GM04503 (cell line): ENCODE data around the gene MAP2K4.
"Not testable (repeated sequence)": the region's sequence is repeated elsewhere in the genome, so short reads cannot be mapped to it uniquely, and the experiment has no call there.

Experiments used
- DNase-seq: peaks from one replicate; pipeline ENCODE4 v3.0.0-alpha.2; 2012; ENCODE audit warnings: low read depth

Gene MAP2K4

DNA sequence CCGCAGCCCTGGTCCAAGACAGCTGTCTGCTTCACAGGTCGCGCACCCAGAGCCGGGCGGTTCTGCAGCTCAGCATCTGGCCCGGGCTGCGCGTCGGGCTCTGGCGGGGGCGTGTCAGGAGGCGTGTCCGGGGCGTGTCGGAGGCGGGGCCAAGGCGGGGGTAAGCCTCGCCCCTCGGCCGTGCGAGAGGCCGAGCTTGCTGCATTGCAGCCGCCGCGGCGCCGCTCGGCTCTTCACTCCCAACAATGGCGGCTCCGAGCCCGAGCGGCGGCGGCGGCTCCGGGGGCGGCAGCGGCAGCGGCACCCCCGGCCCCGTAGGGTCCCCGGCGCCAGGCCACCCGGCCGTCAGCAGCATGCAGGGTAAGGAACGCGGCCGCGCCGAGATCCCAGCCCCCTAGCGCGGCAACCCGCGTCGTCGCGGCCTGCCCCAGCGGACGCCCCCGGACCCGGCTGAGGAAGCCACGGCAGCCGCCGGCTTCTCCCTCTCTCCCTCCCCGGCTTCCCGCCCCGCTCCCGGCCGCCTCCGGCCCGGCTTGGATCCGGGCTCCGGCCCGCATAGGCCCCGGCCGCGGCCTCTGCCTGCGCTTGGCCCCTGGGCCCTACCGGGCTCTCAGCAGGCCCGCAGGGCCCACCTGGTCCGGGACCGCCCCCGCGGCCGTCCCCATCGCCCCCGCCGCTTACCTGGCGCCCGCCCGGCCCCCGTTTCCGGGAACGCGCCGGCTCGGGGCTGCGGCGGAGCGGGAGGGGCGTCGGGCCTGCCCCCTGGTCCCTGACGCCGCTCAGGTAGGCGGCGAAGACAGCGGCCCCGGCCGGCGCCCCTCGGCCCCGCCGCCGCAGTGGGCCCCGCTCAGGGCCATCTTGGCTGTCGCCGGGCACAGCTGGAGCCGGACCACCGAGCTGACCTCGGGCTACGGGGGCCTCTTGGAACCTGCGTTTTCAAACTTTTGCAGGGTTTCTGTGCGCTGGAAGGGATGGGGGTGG lies at the start of gene MAP2K4:
Gene MAP2K4 (plus strand): TSS at position 236 of the 981 bp plus-strand sequence. CDS start 10 bp downstream, at position 246.
- DNase-seq = peak; percentile 26

- DNase-seq = not testable (repeated sequence)
These were observed 47.9 kb upstream of the MAP2K4 start for GRCh38 chr17:11972741-11973140.

DNA sequence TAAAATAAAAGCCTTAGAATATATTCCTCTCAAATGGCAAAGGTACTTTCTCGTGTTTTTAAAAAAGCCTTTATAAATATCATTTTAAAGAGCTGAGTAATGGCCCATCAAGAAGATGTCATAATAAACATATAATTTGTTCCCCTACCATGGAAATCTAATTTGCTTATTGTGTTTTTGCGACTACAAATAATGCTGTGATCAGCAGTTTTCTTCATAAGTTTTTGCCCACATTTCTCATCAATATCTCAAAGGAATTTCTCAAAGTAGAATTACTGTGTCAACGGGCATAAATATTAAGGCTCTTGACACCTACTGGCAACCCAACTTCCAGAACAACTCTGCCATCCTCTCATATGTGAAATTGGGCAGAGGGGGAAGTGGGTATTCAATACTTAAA lies 40.9 kb upstream of the MAP2K4 start:
- DNase-seq = no peak

DNA sequence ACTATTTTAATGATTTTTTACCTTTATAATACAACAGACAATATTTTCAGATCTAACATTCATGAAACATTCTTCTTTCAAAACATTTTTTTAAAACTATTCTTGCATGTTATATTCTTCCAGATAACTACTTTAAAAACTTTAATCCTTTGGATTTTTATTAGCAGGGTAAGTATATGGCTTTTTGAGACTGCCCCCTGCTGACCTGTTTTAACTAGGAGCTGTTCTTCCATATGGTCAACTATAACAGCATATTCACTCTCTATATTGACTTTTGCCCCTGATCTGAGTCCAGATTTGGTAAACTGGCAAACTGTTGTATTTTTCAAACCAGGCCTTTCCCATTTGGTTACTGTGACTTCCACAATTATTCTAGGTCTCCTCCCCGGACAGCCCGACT lies 39.9 kb upstream of the MAP2K4 start:
- no peak for DNase-seq

GRCh38 chr17:11981862-11982261 lies 38.8 kb upstream of the MAP2K4 start:
- no peak for DNase-seq

- DNase-seq = no peak
These were observed 34.3 kb upstream of the MAP2K4 start for GRCh38 chr17:11986179-11986941.

DNA sequence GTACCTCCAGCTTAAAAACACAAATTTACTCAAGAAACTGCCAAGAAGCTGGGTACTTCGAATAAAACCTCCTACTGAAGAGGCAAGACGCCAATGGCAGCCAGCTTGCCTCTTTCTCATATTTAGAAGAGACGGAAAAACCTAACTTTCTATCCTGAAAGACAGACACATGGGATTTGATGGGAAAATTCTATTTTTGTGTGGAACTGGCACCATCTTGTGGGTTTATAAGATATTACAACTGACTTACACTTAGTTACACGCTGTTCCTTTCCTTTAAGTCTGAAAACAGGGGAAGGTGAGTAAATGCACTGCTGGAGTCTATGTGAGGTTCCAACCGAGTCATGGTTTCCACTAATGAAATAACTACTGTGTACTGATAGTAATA lies 33.7 kb upstream of the MAP2K4 start:
- no peak for DNase-seq

- no peak for DNase-seq
These were observed 30.2 kb upstream of the MAP2K4 start for GRCh38 chr17:11990363-11990983.

DNA sequence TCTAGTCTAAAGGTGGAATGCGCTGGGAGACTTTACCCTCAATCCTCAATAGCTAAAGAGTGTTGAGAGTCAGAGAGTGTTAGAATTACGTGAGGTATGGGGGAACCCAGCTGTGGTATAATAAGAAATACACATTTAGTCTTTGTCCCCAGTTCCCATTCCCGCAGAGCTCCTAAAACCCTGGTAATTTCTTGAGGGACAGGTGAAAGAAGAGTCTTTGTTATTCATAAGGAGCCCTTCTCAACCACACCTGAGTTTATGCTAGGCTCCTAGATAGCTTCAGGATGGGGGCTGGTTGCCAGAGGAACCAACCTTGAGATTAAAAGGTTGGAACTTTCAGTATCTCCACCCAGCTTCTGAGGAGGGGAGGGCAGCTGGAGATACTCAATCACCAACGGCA lies 29.2 kb upstream of the MAP2K4 start:
- DNase-seq = no peak

- no peak for DNase-seq
These were observed 23.9 kb upstream of the MAP2K4 start for GRCh38 chr17:11996722-11997146.

DNA sequence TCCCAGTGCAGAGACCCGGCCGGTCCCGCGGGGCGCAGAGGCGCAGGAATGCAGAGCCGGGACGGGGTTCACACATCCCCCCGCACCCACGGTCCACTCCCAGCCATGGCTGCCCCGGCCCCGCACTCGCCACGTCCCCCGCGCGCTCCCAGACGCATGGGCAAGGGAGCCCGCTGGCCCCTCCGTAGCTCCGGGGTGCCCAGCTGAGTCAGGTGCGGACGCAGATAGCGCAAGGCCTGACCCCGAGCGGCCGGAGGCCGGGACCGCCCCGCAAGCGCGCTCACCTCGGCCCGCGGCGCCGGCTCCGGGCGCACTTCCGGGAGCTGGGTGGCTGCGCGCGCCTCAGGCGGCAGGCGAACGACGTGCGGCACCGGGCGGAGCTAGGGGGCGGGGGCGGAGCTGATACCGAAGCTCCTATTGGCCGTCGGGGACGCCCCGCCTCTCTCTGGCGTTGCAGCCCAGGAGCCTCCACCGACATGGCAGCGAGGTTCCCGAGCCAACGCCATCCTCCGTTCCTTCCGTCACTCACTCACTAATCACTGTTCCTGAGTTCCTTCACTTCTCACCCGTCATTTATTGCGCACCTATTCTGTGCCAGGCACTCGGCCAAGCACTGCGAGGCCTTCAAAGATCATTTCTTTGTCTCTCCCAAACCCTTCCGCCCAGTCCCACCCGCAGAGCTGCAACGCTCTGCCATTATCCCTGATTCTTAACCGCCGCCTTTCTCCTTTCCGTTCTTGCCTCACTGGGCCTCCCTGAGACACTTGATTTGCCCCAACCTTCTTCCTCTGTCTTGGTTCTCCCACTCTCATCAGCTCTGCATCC lies 23.3 kb upstream of the MAP2K4 start, which contains the start of gene ZNF18:
Gene ZNF18 (minus strand): TSS at position 329 of the 825 bp plus-strand sequence. CDS start 4,646 bp downstream, outside the sequence.
- peak; percentile 47 for DNase-seq

DNA sequence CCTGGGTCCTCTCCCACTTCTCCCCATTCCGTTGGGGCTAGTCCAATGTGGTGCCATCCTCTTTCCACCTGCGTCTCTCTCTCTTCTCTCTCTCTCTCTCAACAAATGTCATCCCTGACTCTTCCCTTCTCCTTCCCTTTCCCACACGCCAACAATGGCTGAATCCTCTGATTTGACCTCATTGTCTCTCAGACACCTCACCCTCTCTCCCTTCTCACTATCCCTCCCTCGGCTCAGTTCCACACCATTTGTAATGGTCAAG lies 22.8 kb upstream of the MAP2K4 start:
- DNase-seq = no peak

- no peak for DNase-seq
These were observed 21.0 kb upstream of the MAP2K4 start for GRCh38 chr17:11999696-12000095.

GRCh38 chr17:12007466-12007865 lies 13.2 kb upstream of the MAP2K4 start:
- DNase-seq = no peak

DNA sequence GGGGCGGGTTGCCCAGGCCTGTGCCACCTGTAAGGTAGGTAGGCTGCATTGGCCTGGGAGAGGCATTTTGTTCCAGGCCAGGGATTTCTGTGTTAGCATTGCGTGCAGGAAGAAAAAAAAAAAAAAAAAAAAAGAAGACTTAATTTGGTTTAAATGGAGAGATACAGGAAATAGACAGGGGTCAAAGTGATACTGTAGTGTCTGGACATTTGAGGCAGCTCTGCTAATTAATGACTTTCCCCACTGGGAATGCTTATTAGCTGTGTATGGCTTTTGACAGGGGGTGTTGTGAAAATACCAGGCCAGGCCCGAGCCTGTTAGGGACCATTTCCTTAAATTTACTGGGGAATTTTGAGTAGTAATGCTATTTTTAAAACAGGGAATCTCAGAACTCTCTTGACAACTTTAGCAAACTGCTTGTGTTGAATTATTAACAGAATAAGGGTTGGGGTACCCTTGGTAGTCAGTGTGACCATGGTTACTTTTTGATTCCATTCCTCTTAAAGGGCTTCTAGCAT lies 1.0 kb downstream of the MAP2K4 start:
- no peak for DNase-seq

- DNase-seq = no peak
These were observed 1.6 kb downstream of the MAP2K4 start for GRCh38 chr17:12022310-12022709.

DNA sequence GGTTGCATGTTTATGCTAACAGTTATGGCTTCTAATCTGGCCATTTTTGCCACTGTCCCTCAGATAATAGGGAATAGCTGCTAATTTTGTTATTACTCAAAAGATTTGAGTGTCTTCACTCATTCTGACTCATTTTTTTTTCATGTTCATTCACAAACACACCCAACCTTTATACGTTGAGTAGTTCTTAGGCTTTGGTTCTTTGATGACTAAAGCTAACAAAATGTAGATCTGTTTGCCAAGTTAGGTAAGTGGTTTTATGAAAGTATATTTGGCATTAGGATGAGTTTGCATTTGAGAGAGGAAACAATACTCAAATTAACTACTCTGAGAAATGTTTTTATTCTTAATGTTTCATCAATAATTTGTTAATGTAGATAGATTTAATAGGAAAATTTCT lies 3.6 kb downstream of the MAP2K4 start:
- no peak for DNase-seq

DNA sequence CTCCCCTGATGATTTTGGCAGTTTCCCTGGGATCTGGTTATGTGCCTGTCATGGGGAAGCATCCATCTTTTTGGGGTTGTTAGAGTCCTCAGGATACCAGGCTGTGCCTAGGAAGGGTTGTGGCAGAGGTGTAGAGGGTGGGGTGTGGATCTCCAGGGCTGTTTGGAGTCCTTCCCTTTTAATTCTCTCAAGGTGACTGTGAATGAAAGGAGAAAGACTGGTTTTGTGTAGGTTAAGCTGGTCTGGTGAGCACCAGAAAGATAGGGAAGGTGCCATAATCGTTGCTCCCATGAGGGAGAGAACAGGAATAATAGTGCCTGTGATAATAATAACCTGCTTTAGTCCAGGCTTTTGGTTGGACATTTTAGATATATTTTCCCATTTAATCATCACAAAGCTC lies 7.0 kb downstream of the MAP2K4 start:
- no peak for DNase-seq

DNA sequence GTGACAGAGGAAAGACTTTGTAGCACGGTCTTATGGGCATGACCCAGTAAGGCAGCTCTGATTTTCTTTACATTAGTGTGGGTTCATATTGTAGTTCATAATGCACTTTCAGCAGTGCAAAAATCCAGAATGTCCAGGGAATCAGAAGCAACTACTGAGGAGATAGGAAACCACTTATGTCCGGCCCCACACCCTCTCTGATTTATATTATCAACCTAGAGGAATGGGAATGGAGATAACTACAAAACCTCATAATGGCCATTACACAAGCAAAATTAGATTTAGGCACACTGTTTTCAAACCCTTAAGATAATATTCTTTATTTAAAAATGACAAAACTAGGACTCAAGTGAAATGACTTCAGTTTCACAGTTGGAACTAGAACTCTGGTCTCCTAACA lies 7.9 kb downstream of the MAP2K4 start:
- DNase-seq = no peak

DNA sequence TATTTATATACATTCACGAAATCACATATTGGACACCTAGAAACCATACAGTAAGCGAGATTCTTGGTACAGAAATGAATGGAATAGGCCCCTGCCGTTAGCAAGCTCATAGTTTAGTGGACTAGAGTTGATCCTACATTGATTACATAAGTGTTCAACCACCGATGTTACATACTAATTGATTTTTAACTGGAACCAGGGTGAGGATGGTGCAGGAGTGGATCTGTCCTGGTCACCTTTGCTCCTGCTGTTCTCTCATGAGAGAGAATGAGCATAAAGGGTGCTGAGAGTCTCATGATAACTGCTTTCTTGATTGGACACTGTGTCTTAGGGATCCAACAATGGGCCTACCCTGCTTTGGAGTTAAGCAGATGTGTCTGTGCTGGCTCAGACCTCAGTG lies 13.9 kb downstream of the MAP2K4 start:
- no peak for DNase-seq

- DNase-seq = no peak
These were observed 15.0 kb downstream of the MAP2K4 start for GRCh38 chr17:12035673-12036072.

GRCh38 chr17:12037970-12038369 lies 17.3 kb downstream of the MAP2K4 start:
- DNase-seq = no peak
